ENCODE results near the gene DDX43.

DNA sequence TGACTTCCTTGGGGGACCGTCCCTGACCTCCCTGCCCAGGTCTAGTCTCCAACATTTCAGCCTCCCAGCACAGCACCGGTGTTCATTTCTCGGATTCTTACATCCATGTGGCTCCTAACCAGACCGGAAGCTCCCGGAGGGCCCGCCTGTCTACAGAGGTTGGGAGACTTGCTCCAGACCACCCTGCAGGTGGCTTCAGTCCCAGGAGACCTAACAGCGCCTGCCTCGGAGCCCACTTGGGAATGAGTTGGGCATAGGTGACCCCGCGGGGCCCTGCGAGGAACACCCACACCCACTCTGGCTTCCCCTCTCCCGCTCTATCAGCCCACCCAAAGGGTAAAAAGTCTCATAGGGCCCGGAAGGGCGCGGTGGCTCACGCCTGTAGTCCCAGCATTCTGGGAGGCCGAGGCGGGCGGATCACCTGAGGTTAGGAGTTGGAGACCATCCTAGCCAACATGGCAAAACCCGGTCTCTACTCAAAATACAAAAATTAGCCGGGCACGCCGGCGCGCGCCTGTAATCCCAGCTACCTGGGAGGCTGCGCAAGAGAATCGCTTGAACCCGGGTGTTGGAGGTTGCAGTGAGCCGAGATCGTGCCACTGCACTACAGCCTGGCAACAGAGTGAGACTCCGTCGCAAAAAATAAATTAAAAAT lies 46.0 kb upstream of the DDX43 start:
- TF ChIP-seq, protein P1, sequence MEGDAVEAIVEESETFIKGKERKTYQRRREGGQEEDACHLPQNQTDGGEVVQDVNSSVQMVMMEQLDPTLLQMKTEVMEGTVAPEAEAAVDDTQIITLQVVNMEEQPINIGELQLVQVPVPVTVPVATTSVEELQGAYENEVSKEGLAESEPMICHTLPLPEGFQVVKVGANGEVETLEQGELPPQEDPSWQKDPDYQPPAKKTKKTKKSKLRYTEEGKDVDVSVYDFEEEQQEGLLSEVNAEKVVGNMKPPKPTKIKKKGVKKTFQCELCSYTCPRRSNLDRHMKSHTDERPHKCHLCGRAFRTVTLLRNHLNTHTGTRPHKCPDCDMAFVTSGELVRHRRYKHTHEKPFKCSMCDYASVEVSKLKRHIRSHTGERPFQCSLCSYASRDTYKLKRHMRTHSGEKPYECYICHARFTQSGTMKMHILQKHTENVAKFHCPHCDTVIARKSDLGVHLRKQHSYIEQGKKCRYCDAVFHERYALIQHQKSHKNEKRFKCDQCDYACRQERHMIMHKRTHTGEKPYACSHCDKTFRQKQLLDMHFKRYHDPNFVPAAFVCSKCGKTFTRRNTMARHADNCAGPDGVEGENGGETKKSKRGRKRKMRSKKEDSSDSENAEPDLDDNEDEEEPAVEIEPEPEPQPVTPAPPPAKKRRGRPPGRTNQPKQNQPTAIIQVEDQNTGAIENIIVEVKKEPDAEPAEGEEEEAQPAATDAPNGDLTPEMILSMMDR (conservative IDR thresholded peaks at IDR 0.05; ENCODE audit: low read depth, low read length): no peak
- no peak for TF ChIP-seq EZH2 (IDR thresholded peaks at IDR 0.05; ENCODE audit: borderline replicate concordance, low read depth, low read length, poor library complexity, severe bottlenecking)
